AG09319 (cell line): ENCODE results near the gene TAAR5.
"Not testable (repeated sequence)": the region's sequence is repeated elsewhere in the genome, so short reads cannot be mapped to it uniquely, and the experiment has no call there.

ENCODE experiments used
- DNase-seq: peaks from one replicate; pipeline ENCODE4 v3.0.0-alpha.2; 2010; ENCODE audit warnings: low read depth; ENCODE audit errors: extremely low read depth
- TF ChIP-seq, protein P1 (sequence below): IDR thresholded peaks from 2 replicates; pipeline ENCODE4 v1.5.1; 2011; ENCODE audit warnings: low read depth, mild to moderate bottlenecking, inconsistent platforms, low read length, moderate library complexity

Gene TAAR5

DNA sequence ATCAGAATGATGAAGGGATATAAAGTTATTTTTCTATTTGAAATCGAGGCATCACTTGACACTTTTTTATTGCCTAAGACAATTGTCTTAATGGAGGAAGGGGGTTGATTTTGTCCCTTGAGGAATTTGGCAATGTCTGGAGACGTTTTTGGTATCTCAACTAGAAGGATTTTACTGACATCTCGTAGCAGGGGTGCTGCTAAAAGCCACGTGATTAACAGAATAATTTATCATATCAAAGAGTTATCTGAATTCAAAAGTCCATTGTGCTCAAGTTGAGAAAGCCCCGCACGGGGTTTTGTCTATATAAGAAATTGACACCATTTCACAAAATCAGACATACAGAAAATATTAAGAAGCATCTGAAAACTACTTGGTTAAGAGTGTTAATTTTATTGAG, 20.9 kb downstream of the TAAR5 start:
- no peak for DNase-seq
- TF ChIP-seq, protein P1, sequence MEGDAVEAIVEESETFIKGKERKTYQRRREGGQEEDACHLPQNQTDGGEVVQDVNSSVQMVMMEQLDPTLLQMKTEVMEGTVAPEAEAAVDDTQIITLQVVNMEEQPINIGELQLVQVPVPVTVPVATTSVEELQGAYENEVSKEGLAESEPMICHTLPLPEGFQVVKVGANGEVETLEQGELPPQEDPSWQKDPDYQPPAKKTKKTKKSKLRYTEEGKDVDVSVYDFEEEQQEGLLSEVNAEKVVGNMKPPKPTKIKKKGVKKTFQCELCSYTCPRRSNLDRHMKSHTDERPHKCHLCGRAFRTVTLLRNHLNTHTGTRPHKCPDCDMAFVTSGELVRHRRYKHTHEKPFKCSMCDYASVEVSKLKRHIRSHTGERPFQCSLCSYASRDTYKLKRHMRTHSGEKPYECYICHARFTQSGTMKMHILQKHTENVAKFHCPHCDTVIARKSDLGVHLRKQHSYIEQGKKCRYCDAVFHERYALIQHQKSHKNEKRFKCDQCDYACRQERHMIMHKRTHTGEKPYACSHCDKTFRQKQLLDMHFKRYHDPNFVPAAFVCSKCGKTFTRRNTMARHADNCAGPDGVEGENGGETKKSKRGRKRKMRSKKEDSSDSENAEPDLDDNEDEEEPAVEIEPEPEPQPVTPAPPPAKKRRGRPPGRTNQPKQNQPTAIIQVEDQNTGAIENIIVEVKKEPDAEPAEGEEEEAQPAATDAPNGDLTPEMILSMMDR = no peak

DNA sequence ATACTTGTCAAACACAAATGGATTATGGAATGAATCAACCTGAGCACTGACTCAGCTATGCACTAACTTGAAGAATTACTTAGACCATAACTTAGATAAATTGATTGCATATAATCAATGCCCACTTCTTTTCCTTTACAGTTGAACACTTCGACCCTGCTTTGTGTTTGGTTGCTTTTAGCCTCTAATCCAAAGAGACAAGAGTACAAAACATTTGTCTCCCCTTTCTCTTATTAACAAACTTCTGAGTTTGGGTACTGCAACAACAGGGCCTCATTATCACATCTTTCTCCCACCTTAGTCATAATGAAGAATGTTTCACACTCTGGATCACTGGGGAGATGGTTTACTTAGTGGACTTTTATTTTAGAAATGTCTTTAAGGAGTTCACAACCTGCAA, 22.0 kb downstream of the TAAR5 start:
- no peak for DNase-seq
- TF ChIP-seq, protein P1 = no peak

DNA sequence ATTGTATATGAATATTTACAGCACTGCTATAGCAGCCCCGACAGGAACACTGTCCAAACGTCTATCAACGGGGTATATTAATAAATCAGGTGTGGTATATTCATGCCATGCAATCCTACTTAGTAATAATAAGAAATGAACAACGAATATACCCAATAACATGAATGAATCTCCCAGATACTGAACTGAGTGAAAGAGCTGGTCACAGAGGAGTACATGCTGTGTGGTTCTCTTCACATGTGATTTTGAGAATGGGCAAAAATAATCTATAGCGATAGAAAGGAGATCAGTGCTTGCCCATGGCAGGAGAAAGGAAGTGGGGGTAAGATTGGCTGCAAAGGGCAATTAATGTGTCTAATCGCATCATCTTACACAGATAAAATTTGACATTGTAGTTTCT, 23.1 kb downstream of the TAAR5 start:
- TF ChIP-seq, protein P1 = no peak
- no peak for DNase-seq

DNA sequence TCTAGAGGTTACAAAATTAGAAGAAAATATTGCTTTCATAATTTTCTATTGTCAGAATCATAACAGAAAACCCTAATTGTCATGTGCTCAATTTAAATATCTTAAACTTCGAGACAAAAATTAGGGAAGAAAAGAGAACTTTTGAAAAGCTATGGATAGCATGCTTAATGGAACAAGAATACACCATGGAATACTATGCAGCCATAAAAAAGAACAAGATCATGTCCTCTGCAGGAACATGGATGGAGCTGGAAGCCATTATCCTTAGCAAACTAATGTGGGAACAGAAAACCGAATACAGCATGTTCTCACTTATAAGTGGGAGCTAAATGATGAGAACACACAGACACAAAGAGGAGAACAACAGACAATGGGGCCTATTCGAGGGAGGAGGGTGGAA, 29.5 kb downstream of the TAAR5 start:
- DNase-seq = not testable (repeated sequence)

DNA sequence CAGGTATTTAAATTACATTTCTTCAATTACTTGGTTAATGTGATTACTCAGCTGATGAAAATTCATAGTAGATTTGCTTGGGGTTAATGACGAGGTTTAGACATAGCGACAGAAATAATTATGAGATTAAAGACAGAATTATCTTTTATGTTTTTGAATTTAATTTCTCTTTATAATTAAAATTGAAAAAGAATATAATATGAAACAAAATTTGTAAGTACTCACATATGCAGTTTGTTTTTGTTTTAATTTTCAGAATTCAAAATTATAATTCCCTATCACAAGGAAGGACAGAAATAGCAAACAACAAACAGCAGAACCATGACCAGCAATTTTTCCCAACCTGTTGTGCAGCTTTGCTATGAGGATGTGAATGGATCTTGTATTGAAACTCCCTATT, 37.2 kb downstream of the TAAR5 start, which contains the start of gene TAAR8:
TSS of gene TAAR8 (plus strand) at position 301 of the 400 bp plus-strand sequence. CDS start at position 322, 21 bp downstream.
- TF ChIP-seq, protein P1 = no peak
- DNase-seq = no peak

DNA sequence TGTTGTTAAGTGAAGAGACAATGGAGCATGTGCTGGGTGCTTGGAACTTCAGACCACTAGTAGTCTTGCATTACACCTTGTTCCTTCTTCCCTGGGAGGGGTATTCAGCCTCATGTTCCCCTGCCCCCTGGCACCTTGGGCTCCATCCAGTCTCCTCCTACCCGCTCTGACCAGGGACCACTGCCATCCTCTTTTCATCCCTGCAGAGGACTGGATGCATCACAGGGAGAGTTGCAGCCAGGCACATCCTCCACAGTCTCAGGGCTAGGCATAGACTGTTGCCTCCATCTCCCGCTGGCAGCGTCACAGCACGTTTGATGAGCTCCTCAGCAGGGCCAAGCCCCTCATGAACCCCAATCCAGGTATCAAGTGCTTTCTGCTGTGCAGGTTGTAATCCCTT, 38.3 kb downstream of the TAAR5 start:
- DNase-seq = no peak
- TF ChIP-seq, protein P1 = no peak

DNA sequence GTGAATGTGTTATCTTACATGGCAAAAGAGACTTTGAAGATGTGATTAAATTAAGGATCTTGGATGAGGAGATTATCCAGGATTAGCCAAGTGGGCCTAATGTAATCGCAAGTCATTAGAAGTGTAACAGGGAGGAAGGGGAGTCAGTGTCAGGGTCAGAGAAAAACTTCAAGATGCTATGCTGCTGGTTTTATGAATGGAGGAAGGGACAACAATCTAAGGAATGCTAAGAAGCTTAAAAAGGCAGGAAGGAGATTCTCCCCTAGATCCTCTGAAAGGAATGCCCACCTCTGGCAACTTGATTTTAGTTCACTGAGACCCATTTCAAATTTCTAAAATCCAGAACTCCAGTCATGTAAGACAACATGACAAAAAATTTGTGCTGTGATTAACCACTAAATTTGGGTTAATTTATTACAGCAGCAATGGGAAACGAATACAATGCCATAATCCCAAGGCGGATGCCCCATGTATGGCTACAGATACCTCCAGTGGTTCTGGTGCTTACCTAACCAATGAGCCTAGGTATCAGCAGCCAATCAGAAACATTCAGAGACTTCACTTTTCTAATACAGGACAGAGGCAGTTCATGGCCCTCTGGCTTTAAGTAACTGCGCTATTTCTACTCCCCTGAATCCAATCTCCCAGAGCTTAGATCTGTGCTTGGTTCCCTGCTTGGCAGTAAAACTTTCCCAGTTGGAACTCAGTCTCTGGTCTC, 40.6 kb downstream of the TAAR5 start:
- TF ChIP-seq, protein P1 = no peak
- no peak for DNase-seq

DNA sequence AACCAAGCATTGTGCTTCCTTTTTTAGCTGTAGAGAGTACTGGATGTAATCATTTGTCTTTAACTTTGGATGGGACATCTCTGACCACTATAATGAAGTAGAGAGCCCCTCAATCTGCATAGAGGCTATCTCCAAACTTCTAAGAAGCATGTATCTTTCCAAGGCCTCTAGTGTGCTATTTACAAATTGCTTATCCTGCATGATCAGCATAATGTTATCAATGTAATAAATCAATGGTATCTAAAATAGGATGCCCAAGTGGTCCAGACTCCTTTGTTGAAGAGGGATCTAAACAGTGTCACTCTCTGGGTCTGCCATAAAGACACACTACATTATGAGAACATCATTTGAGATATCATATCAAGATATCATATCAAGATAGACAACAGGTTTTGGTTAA, 44.7 kb downstream of the TAAR5 start:
- TF ChIP-seq, protein P1 = no peak

More for the DNA sequence above, 44.7 kb downstream of the TAAR5 start:
- no peak for DNase-seq
